Loucy (cell line): ENCODE data around the gene ELMO1.

Source experiments
- H2AFZ ChIP-seq: fragments of 200-600 bp; sonication (generic); 2 replicates; pipeline ENCODE4 v1.6.0; 2016; ENCODE audit warnings: antibody characterized with exemption, mild to moderate bottlenecking, low read length, moderate library complexity
- H3F3A ChIP-seq: fragments of 200-600 bp; 2 replicates; pipeline ENCODE4 v1.6.0; 2016; ENCODE audit warnings: antibody characterized with exemption, low read depth, mild to moderate bottlenecking
- H3K27me3 ChIP-seq: fragments of 200-600 bp; sonication (generic); 2 replicates; pipeline ENCODE4 v1.6.1; 2014; ENCODE audit warnings: low read length, mild to moderate bottlenecking; ENCODE audit not compliant: insufficient read depth, poor library complexity, severe bottlenecking
- H3K36me3 ChIP-seq: fragments of 200-600 bp; sonication (generic); 2 replicates; pipeline ENCODE4 v1.6.1; 2016; ENCODE audit warnings: low read length; ENCODE audit not compliant: insufficient read depth
- H3K4me1 ChIP-seq: fragments of 200-600 bp; sonication (generic); 2 replicates; pipeline ENCODE4 v1.5.1; 2014; ENCODE audit warnings: low read length, mild to moderate bottlenecking; ENCODE audit not compliant: insufficient read depth, poor library complexity, severe bottlenecking
- H3K4me2 ChIP-seq: fragments of 200-600 bp; sonication (generic); 2 replicates; pipeline ENCODE4 v1.6.0; 2014; ENCODE audit warnings: antibody characterized with exemption, low read length, low read depth, mild to moderate bottlenecking; ENCODE audit not compliant: poor library complexity, severe bottlenecking
- H3K4me3 ChIP-seq: fragments of 200-600 bp; sonication (generic); 2 replicates; pipeline ENCODE4 v1.5.1; 2014; ENCODE audit warnings: low read length, mild to moderate bottlenecking, mixed read lengths; ENCODE audit not compliant: poor library complexity, severe bottlenecking
- H3K79me2 ChIP-seq: fragments of 200-600 bp; sonication (generic); 2 replicates; pipeline ENCODE4 v1.6.1; 2014; ENCODE audit warnings: low read length; ENCODE audit not compliant: insufficient read depth
- H3K9ac ChIP-seq: fragments of 200-600 bp; sonication (generic); 2 replicates; pipeline ENCODE4 v1.6.0; 2014; ENCODE audit warnings: mild to moderate bottlenecking, low read depth, low read length, moderate library complexity; ENCODE audit not compliant: poor library complexity, severe bottlenecking
- H3K9me2 ChIP-seq: fragments of 200-600 bp; sonication (generic); replicated peaks from 2 replicates; pipeline ENCODE4 v1.6.1; 2016; ENCODE audit warnings: low read depth, low read length, mixed read lengths
- H3K9me3 ChIP-seq: fragments of 200-600 bp; sonication (generic); 2 replicates; pipeline ENCODE4 v1.6.1; 2014; ENCODE audit warnings: mild to moderate bottlenecking, antibody characterized with exemption, low read length, low read depth; ENCODE audit not compliant: insufficient read depth
- H4K20me1 ChIP-seq: fragments of 200-600 bp; sonication (generic); 2 replicates; pipeline ENCODE4 v1.6.0; 2014; ENCODE audit warnings: antibody characterized with exemption, low read length, mild to moderate bottlenecking; ENCODE audit not compliant: insufficient read depth, poor library complexity, severe bottlenecking
- EZH2phosphoT487 ChIP-seq: fragments of 200-600 bp; IDR thresholded peaks from 2 replicates; pipeline ENCODE4 v1.6.1; 2018; ENCODE audit warnings: antibody characterized with exemption, mild to moderate bottlenecking, moderate library complexity, borderline replicate concordance
- TF ChIP-seq, protein P1 (sequence below): fragments of 200-600 bp; sonication (generic); conservative IDR thresholded peaks from 2 replicates; pipeline ENCODE4 v1.5.1; 2014; ENCODE audit warnings: mild to moderate bottlenecking, antibody characterized with exemption, low read length

ELMO1 gene

DNA sequence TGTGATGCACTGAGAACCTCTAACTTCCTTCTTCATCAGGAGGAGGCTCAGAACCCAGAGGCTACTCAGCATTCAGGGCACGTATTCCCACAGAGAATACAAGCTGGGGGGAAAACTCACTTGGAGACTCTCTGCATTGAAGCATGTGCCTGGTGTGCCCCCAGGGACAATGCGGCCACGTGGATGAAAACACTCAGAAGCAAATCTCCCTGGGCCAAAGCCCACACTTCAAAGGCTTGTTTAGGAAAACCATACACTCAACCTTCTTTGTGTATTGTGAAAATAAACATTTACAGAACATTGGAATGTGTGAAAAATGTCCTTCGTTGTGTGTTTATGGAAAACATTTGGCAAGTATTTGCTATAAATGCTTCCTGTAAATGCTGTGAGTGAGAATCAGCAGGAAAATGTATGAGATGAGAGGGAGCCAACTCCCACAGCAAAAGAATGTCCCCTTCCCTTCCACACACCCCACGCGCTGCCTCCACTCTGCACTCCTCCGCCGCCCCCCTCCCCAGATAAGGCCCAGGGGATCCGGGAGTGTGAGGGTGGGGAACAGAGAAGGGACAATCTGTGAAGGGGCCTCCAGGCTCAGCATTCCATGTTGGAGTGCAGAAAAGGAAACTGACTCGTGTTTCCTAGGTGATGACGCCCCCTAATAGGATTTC lies 339.5 kb downstream of the ELMO1 start:
- no peaks in the 10 kb centered on the region for H3K9me3 ChIP-seq
- no peaks in the 10 kb centered on the region for H3K27me3 ChIP-seq
- H3K9ac ChIP-seq = no peak overlapping the region
- no peak overlapping the region for H3K4me2 ChIP-seq
- TF ChIP-seq, protein P1, sequence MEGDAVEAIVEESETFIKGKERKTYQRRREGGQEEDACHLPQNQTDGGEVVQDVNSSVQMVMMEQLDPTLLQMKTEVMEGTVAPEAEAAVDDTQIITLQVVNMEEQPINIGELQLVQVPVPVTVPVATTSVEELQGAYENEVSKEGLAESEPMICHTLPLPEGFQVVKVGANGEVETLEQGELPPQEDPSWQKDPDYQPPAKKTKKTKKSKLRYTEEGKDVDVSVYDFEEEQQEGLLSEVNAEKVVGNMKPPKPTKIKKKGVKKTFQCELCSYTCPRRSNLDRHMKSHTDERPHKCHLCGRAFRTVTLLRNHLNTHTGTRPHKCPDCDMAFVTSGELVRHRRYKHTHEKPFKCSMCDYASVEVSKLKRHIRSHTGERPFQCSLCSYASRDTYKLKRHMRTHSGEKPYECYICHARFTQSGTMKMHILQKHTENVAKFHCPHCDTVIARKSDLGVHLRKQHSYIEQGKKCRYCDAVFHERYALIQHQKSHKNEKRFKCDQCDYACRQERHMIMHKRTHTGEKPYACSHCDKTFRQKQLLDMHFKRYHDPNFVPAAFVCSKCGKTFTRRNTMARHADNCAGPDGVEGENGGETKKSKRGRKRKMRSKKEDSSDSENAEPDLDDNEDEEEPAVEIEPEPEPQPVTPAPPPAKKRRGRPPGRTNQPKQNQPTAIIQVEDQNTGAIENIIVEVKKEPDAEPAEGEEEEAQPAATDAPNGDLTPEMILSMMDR = no peak
- no peak for TF ChIP-seq EZH2phosphoT487
- H3K36me3 ChIP-seq = peaks cover 43% of the 10 kb centered on the region; the same call in 1 of the 2 replicates
- no peak overlapping the region for H3K4me3 ChIP-seq
- no peaks in the 10 kb centered on the region for H3F3A ChIP-seq
- peaks cover 8% of the 10 kb centered on the region for H3K4me1 ChIP-seq
- H3K9me2 ChIP-seq = no peaks in the 10 kb centered on the region
- H4K20me1 ChIP-seq = peaks cover 15% of the 10 kb centered on the region
- no peak overlapping the region for H2AFZ ChIP-seq
- H3K79me2 ChIP-seq = peaks cover 12% of the 10 kb centered on the region; the same call in 1 of the 2 replicates

DNA sequence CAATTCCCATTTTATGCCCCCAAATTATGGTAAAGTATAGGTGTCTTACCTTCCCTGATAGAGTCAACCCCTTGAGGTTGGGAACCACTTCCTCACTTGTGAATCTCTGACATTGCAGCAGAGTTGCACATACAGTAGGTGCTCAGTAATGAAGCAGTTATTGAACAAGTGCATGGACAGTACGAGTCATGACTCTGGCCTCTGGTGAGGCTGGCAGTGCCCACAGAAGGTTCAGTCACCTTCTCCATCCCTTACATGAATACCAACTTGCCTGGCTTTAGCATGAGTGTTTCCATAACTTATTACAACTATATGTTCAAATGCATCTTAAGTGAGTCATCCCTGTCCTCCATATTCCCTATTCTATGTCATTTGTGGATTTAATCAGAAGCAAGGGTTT lies 340.0 kb downstream of the ELMO1 start:
- H3K9me2 ChIP-seq = no peaks in the 10 kb centered on the region
- H3K79me2 ChIP-seq = peaks cover 7% of the 10 kb centered on the region; the same call in 1 of the 2 replicates
- H3K9ac ChIP-seq = no peak overlapping the region

DNA sequence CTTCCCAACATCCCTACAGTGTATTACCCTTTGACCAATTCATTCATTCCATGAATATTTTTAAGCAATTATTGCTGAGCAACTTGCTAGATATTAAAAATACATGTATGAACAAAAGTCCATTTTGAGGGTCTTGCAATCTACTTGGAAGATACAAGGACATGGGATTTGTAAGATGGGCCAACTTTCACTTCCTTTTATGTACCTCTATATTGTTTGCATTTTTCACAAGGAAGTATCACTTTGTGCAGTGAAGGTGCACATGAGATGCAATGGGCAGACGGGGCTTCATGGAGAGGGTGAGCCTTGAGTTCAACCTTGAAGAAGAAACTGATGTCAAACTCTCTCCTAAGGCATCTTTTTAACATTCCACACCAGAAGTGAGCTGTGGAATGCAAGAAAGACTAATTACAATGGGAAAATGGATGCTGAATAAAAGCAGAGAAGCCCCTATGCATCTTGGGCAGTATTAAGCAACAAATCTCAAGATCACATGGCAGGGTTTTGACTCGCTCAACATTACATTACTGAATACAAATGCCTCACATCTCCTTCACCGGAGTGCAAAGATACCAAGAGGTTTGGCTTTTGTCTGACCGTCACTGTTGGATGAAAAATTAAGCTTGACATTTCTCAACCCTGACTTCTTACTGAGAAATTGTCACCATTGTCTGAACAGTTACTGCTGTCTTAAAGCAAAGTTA lies 341.5 kb downstream of the ELMO1 start:
- Histone ChIP-seq H3F3A (no peaks in the 10 kb centered on the region), H4K20me1 (peaks cover 16% of the 10 kb centered on the region)
- TF ChIP-seq EZH2phosphoT487 = no peak
- TF ChIP-seq, protein P1 = no peak

More for the DNA sequence above, 340.0 kb downstream of the ELMO1 start:
- H3K36me3 ChIP-seq = peaks cover 43% of the 10 kb centered on the region; the same call in 1 of the 2 replicates
- H3K4me3 ChIP-seq = no peak overlapping the region
- no peak for TF ChIP-seq EZH2phosphoT487
- TF ChIP-seq, protein P1 = no peak
- H3F3A ChIP-seq = no peaks in the 10 kb centered on the region
- H3K27me3 ChIP-seq = no peaks in the 10 kb centered on the region
- H3K4me1 ChIP-seq = peaks cover 8% of the 10 kb centered on the region
- H4K20me1 ChIP-seq = peaks cover 13% of the 10 kb centered on the region
- no peaks in the 10 kb centered on the region for H3K9me3 ChIP-seq
- H2AFZ ChIP-seq = no peak overlapping the region
- H3K4me2 ChIP-seq = no peak overlapping the region

More for the DNA sequence above, 341.5 kb downstream of the ELMO1 start:
- Histone ChIP-seq H3K79me2 (peaks cover 5% of the 10 kb centered on the region; the same call in 1 of the 2 replicates), H3K4me2 (no peak overlapping the region), H3K4me1 (peaks cover 4% of the 10 kb centered on the region), H2AFZ (no peak overlapping the region), H3K4me3 (no peak overlapping the region), H3K27me3 (no peaks in the 10 kb centered on the region), H3K36me3 (peaks cover 33% of the 10 kb centered on the region; the same call in 1 of the 2 replicates), H3K9me2 (no peaks in the 10 kb centered on the region), H3K9ac (no peak overlapping the region), H3K9me3 (no peaks in the 10 kb centered on the region)
